Activated naive CD4-positive, alpha-beta T cell treated with Interleukin-2 at 50 U/mL for 16 hours (primary cell): Measurements from ENCODE around the gene SERGEF.
"Not testable (repeated sequence)": the region's sequence is repeated elsewhere in the genome, so short reads cannot be mapped to it uniquely, and the experiment has no call there.

Experiments used
- DNase-seq: peaks from one replicate; pipeline ENCODE4 v3.0.0-alpha.2; 2020

The SERGEF gene

GRCh38 chr11:18000128-18000527 is 12.7 kb downstream of the SERGEF start:
- DNase-seq, result not testable (repeated sequence)

- DNase-seq, result no peak
Measured at GRCh38 chr11:17992916-17993315, 19.9 kb downstream of the SERGEF start.

- DNase-seq, result peak; percentile 42
Measured at GRCh38 chr11:17991783-17992433, 20.9 kb downstream of the SERGEF start.

GRCh38 chr11:17989306-17989705 is 23.5 kb downstream of the SERGEF start:
- no peak for DNase-seq

DNA sequence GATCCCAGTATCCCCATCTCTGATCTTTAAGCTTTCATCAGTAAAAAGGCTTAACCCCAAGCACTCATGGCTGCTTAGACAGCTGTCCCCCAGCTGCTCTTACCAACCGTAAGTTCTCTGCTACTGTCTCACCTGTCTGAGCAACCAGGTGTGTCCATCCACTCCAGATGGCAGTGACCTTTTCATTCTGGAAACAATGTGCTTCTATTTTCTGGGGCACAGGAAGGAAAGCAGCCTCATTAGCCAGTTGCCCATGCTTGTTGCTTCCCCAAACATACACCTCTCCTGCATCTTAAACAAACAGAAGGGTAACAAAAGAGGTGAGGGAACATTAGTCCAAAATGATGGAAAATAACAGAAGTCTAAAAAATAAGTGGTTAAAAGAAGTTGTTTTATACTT is 24.4 kb downstream of the SERGEF start:
- DNase-seq, result no peak

- no peak for DNase-seq
Measured at GRCh38 chr11:17987826-17988225, 25.0 kb downstream of the SERGEF start.

DNA sequence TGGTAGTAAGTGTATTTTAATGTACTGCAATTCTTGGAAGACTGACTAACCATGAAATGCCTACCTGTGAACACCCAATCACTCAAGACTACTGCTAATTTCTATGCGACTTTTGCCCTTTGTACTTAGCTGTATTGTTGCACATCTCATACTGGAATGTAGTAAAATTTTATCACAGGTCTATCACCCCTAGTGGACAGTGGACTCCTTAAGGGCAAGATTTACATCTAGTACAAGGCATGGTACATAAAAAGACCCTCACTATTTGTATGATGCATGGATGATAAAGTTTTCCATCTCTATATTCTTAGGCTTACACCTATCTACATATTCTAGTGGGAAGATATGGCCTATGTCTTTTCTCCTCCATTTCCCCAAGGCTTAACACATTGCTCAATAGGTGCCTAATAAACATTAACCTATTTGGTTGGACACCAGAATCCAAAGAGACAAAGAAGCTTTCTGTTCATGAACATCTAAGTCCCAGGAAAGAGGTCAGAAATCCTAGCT is 26.1 kb downstream of the SERGEF start:
- DNase-seq, result no peak

DNA sequence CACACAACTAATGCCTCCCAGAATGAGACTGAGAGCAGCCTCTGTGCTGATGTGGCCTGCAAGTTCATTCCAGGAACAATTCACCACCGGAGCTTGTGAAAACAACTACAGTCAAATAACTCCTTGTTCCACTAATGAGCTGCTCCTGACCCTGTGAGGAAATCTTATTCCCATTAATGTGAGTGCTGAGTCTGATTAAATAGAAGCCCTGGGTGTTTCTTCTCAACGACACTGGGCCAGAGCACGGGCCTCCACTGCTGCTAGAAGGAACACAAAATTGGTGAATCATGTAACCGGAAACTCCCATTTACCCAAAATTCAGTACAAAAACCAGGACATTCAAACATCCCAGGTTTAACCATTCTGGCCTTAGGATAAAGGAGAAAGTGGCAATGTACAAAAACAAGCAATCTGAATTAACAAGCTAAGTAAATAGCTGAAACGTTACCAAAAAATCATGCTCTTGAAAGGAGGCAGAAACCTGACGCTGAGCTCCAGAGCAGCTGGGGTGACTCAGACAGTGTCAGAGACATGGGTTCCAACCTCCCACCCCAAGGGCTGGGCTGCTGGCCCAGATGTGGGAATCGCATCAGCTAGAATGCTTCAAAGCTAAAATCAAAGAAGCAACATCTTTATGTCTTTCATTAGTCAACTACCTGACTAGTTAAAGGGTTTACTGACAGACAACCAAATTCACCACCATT is 26.7 kb downstream of the SERGEF start:
- no peak for DNase-seq

DNA sequence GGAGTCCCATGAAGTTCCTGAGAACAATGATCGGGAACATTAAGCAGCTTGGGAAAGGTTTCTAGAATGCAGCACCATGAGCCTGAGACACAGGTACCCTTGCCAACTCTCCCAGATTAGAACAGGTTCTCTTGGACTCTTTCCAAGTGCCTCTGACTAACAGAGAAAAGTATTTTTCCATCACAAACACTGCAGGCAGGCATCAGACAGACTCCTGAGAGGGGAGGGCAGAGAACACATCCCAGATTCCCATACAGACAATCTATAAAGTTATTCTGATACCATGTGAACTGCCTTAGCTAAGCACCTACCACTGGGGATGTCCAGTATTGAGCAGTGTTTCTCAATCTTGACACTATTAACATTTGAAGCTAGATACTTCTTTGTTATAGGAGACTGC is 27.3 kb downstream of the SERGEF start:
- DNase-seq, result no peak

- DNase-seq, result no peak
Measured at GRCh38 chr11:17983569-17983968, 29.3 kb downstream of the SERGEF start.

DNA sequence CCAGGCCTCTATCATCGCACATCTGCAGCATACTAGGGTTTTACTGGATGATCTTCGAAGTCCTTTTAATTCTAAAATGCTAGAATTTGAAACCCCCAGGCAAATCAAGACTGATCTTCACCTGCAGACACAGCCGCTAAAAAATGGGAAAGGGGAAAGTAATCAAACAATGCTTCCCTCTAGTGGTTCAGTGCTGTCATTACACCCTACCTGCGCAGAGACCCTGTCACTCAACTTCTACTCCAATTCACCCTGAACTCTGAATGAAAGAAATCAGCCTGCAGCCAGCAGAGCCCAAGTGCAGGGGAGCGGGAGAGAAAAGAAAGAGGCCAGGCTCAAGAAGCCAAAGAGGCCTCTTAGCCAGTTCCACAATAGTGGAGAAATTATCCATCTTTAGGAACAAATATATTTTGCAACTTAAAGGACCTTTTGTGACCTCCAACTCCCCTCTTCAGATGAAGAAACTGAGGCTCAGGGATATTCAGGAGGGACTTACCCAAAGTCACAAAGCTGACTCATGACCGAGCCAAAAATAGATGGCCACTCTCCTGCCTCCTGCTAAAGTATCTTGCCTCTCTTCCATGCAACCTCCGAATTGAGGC is 33.0 kb downstream of the SERGEF start:
- DNase-seq, result peak; percentile 21

GRCh38 chr11:17978553-17979287 is 34.1 kb downstream of the SERGEF start:
- DNase-seq, result no peak

GRCh38 chr11:17976651-17977050 is 36.2 kb downstream of the SERGEF start:
- DNase-seq, result no peak

DNA sequence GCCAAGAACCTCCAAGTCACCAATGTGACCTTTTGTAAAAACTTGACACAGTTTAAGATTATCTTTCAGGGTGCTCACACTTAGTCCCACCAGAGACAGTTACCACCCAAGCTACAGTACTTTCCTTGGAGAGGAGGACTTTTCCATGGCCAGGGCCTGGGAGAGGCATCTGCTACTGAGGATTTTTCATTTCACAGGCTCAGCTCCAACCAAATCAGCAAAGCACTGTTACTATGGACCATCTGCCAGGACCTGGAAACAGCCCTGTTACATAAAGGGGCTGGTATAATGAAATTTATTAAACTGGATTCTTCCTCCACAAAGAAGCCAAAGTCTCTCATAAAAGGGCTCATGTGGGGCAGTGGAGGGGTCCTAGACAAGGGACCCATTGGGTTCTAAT is 38.6 kb downstream of the SERGEF start:
- DNase-seq, result no peak

DNA sequence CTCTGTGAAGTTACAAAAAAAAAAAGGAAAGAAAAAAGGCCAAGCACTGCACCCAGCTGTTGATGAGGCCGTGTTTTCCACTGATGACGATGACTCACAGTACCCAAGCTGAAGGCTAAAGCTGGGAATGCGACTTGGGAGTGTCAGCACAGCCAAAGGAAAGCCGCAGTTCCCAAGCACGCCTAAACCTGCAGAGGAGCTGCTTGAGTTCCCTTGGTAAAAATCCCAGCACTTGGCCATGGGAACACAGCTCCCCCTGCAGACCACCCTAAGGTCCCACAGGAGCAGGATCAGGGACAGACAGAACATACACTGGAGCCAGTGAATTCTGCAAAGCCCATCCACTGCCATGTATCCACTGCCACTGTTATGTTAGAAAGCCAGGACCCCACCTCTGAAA is 39.9 kb downstream of the SERGEF start:
- DNase-seq, result no peak

DNA sequence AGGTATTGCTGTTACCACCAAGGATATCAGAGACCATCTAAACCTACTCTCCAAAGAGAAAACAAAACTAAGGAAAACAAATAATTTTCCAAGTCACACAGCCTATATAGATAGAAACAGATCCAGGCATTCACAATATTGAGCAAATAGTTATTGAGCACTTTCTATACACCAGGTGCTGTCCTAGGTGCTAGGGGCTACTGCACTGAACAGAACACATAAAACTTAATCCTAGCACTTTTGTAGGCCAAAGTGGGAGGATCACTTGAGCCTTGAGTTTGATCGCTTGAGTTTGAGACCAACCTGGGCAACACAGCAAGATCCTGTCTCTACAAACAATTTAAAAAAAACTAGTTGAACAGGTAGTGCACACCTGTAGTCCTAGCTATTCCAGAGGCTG is 44.6 kb downstream of the SERGEF start:
- DNase-seq, result no peak

DNA sequence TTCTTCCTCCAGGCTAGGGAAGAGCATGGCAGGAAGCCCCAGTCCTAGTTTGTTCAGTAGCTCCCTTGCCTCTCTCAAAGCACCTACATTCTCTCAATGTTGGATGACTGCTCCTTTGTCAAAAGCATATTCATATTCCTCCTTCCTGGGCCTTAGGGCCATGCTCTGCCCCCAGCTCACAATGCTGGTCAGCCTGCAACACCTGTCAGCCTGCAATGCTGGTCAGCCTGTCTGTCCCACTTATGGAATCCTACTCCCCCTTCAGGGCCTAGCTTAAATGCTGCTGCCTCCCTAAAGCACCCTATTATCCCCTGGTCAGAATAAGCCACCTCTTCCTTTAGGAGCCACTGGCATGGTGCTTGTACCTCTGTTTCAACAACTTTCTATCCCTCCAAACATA is 45.2 kb downstream of the SERGEF start:
- DNase-seq, result no peak

DNA sequence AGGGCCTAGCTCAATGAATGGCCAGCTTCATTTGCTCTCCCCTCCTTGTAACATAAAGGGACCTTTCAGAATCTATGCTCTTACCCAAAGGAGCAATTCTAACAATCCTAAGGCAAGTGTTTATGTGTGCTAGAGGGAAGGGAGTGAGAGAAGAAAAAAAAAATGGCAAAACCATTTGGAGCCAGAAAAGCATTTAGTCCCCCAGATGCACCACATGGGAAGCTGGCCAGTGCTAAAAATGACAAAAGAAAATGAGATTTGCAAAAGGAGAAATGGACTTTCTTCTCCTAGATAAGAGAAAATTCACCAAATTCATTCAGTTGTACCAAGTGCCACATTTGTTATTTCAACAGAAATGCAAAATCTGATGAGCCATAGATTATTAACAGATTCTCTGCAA is 52.8 kb downstream of the SERGEF start:
- DNase-seq, result no peak

- no peak for DNase-seq
Measured at GRCh38 chr11:17958446-17958845, 54.4 kb downstream of the SERGEF start.

DNA sequence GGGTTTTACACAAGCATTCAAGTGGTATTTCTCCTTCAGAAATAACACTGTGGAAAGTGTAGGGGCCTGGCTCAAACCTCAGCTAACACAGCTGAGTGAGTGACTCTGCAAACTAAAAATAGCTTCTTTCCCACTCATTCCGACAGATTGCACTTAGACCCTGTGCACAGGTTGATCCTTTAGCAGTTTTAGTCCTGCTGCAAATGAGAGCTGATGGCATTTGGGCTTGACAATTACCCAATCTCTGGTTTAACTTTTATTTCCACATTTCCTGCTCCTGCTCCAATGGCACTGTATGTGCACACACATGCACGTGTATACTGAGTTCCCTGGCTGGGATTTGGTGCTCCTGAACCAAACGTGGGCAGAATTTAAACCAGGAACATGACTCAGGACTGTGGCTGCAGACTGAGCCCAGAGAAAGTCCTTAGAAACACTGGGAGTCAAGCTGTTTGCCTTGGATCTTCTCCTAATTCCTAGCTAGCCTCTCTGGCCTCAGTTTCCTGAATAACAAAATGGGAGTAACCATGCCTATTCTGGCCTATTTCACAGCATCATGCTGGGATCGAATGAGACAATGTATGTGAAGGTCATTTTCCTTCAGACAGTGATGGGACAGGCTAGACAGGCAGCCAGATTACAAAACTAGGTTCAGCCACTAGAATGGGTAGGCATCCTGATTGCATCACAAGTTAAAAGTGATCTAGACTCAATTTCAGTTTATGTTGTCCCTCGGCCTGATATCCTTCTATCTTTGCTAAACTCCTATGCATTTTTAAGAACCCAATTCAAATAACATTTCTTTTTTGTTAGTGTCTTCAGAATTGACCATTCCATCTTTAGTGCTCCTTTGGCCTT is 58.2 kb downstream of the SERGEF start:
- DNase-seq, result no peak

- DNase-seq, result no peak
Measured at GRCh38 chr11:17952487-17952886, 60.4 kb downstream of the SERGEF start.

GRCh38 chr11:17951685-17952388 is 61.0 kb downstream of the SERGEF start:
- DNase-seq, result no peak
